CD14-positive monocyte (primary cell): Measurements from ENCODE around the gene PRR5. TPM values are rescaled to one million over a fixed set of nuclear protein-coding genes. Genes with fewer than 3 reads are reported as not detected.

ENCODE experiments used
- DNase-seq, 3 donors: peaks; one replicate each; pipeline ENCODE4 v3.0.0-alpha.2; 2011 to 2022
- H2AFZ ChIP-seq: 2 replicates; pipeline ENCODE4 v1.6.0; 2012; ENCODE audit warnings: mild to moderate bottlenecking, low read depth, low read length, inconsistent platforms; ENCODE audit not compliant: insufficient read depth, poor library complexity, severe bottlenecking
- H3K27ac ChIP-seq, 2 donors: 1 replicate in 1 of 2; 2 replicates in 1 of 2; pipeline ENCODE4 v1.5.1; 2012 to 2013; ENCODE audit warnings: low read length in 2 of 2, control low read depth in 1 of 2, inconsistent platforms in 1 of 2, low read depth in 1 of 2, mild to moderate bottlenecking in 1 of 2
- H3K27me3 ChIP-seq, 2 donors: one replicate each; pipeline versions ENCODE4 v1.6.0 to v1.6.1; 2011 to 2013; ENCODE audit warnings: low read length in 2 of 2; ENCODE audit not compliant: control insufficient read depth in 2 of 2, insufficient read depth in 2 of 2
- H3K36me3 ChIP-seq, 2 donors: replicated peaks in 1 of 2; 1 replicate in 1 of 2; 2 replicates in 1 of 2; pipeline versions ENCODE4 v1.5.1 to v1.6.1; 2012 to 2013; ENCODE audit warnings: low read length in 2 of 2, control low read depth in 1 of 2, inconsistent platforms in 1 of 2, mild to moderate bottlenecking in 1 of 2; ENCODE audit not compliant: insufficient read depth in 2 of 2, control insufficient read depth in 1 of 2
- H3K4me1 ChIP-seq, 2 donors: 1 replicate in 1 of 2; 2 replicates in 1 of 2; pipeline versions ENCODE4 v1.5.1 to v1.6.1; 2012 to 2013; ENCODE audit warnings: low read length in 2 of 2, control low read depth in 1 of 2, inconsistent platforms in 1 of 2, mild to moderate bottlenecking in 1 of 2, moderate library complexity in 1 of 2; ENCODE audit not compliant: insufficient read depth in 2 of 2, control insufficient read depth in 1 of 2
- H3K4me2 ChIP-seq: replicated peaks from 2 replicates; pipeline ENCODE3; 2012; ENCODE audit warnings: low read length, moderate library complexity, mild to moderate bottlenecking; ENCODE audit not compliant: poor library complexity, severe bottlenecking; ENCODE audit errors: extremely low read depth
- H3K4me3 ChIP-seq, 3 experiments: fragments of 200-600 bp in 1 of 3; sonication (generic) in 1 of 3; replicated peaks in 1 of 3; 1 replicate in 2 of 3; 2 replicates in 1 of 3; pipeline ENCODE4 v1.5.1; 2011 to 2013; ENCODE audit warnings: low read length in 3 of 3, mild to moderate bottlenecking in 3 of 3, control low read depth in 2 of 3, low read depth in 2 of 3, inconsistent platforms in 1 of 3, moderate library complexity in 1 of 3
- H3K79me2 ChIP-seq: 2 replicates; pipeline ENCODE4 v1.6.0; 2012; ENCODE audit warnings: mild to moderate bottlenecking, control low read depth, inconsistent platforms, low read length, moderate library complexity; ENCODE audit not compliant: insufficient read depth
- H3K9ac ChIP-seq: 2 replicates; pipeline ENCODE4 v1.6.0; 2017; ENCODE audit warnings: low read length, mild to moderate bottlenecking; ENCODE audit not compliant: insufficient read depth, poor library complexity, severe bottlenecking
- H3K9me3 ChIP-seq, 2 donors: replicated peaks in 1 of 2; 1 replicate in 1 of 2; 2 replicates in 1 of 2; pipeline versions ENCODE4 v1.5.1 to v1.6.1; 2012 to 2013; ENCODE audit warnings: low read length in 2 of 2, control low read depth in 1 of 2; ENCODE audit not compliant: control insufficient read depth in 1 of 2, insufficient read depth in 1 of 2
- H4K20me1 ChIP-seq: 2 replicates; pipeline ENCODE4 v1.6.0; 2012; ENCODE audit warnings: mild to moderate bottlenecking, low read length, control low read depth, moderate library complexity; ENCODE audit not compliant: insufficient read depth
- H3K27ac Mint-ChIP-seq, 7 donors: one replicate each; pipeline ENCODE4 v1.8.0; 2020; ENCODE audit warnings: mild to moderate bottlenecking in 7 of 7, mixed read lengths in 7 of 7, moderate library complexity in 6 of 7, inconsistent platforms in 2 of 7
- H3K27me3 Mint-ChIP-seq, 3 donors: one replicate each; pipeline ENCODE4 v1.8.0; 2021 to 2022; ENCODE audit warnings: low read depth in 3 of 3, mild to moderate bottlenecking in 3 of 3, mixed read lengths in 3 of 3, moderate library complexity in 3 of 3, inconsistent platforms in 1 of 3
- H3K36me3 Mint-ChIP-seq, 2 donors: one replicate each; pipeline ENCODE4 v1.8.0; 2020; ENCODE audit warnings: mixed read lengths in 2 of 2, inconsistent platforms in 1 of 2, mild to moderate bottlenecking in 1 of 2
- H3K4me1 Mint-ChIP-seq: one replicate; pipeline ENCODE4 v1.8.0; 2020; ENCODE audit warnings: mild to moderate bottlenecking, mixed read lengths
- H3K4me3 Mint-ChIP-seq, 2 donors: one replicate each; pipeline ENCODE4 v1.8.0; 2020; ENCODE audit warnings: mild to moderate bottlenecking in 2 of 2, mixed read lengths in 2 of 2, moderate library complexity in 1 of 2
- H3K9me3 Mint-ChIP-seq, 7 donors: one replicate each; pipeline ENCODE4 v1.8.0; 2020 to 2022; ENCODE audit warnings: mixed read lengths in 7 of 7, mild to moderate bottlenecking in 6 of 7, moderate library complexity in 6 of 7, inconsistent platforms in 2 of 7
- CTCF ChIP-seq: fragments of 200-600 bp; IDR thresholded peaks from one replicate; pipeline ENCODE4 v1.8.0; 2022; ENCODE audit warnings: antibody characterized with exemption, mild to moderate bottlenecking
- WGBS: methylation state at CpG from one replicate; pipeline ENCODE4 v1.1.5; 2013; ENCODE audit warnings: missing lambda C conversion rate; ENCODE audit not compliant: insufficient coverage; 5-methylcytosine and 5-hydroxymethylcytosine counted together
- intact Hi-C, 2 donors: fragments of 100-400 bp; cut with micrococcal nuclease; formaldehyde crosslinking; loops; one replicate each; pipeline versions ENCODE4 v1.15.0 to v1.15.1; 2023
- polyA plus RNA-seq, 3 donors: library from polyadenylated mRNA; depleted of rRNA in 1 of 3; unstranded in 2 of 3; stranded (reverse) in 1 of 3; fragments of 300-500 nt in 2 of 3; fragments of >200 nt in 1 of 3; fragmentation: Illumina TruSeq in 2 of 3; gene quantifications; 1 replicate in 2 of 3; 2 replicates in 1 of 3; pipeline ENCODE4 v1.2.3, GENCODE V29; 2012 to 2021

The PRR5 gene
- polyA plus RNA-seq, 3 donors, result 0.66 to 1.5 (median 1.2) TPM

GRCh38 chr22:44748524-44748923 is 46.5 kb downstream of the PRR5 start:
- Histone ChIP-seq H3K79me2 (no peaks in the 10 kb centered on the region), H3K9me3 (peaks cover 5% of the 10 kb centered on the region in 2 donors), H4K20me1 (no peaks in the 10 kb centered on the region), H3K27ac (no peak overlapping the region), H3K36me3 (no peaks in the 10 kb centered on the region), H3K9ac (no peak overlapping the region), H3K27me3 (peaks cover 18 to 31% of the 10 kb centered on the region in 2 donors), H3K4me2 (no peak overlapping the region), H3K4me3 (no peak overlapping the region), H2AFZ (no peak overlapping the region), H3K4me1 (no peaks in the 10 kb centered on the region)
- H3K4me1 Mint-ChIP-seq, result peaks cover 3% of the 10 kb centered on the region
- TF ChIP-seq CTCF, result no peak
- 96% methylated on average over 6 of the region's 7 CpGs for WGBS
- intact Hi-C loops, result no loop called here
- no peak overlapping the region for H3K4me3 Mint-ChIP-seq
- peaks cover 0 to 19% (median 15%) of the 10 kb centered on the region in 7 donors for H3K9me3 Mint-ChIP-seq
- peaks cover 0 to 2% of the 10 kb centered on the region in 2 donors for H3K36me3 Mint-ChIP-seq
- no peak for DNase-seq
- H3K27me3 Mint-ChIP-seq, result peaks cover 31 to 40% (median 33%) of the 10 kb centered on the region in 3 donors
- H3K27ac Mint-ChIP-seq, result no peak overlapping the region

GRCh38 chr22:44750481-44750880 is 48.5 kb downstream of the PRR5 start:
- Histone ChIP-seq H2AFZ (no peak overlapping the region), H3K9me3 (peaks cover 5 to 9% of the 10 kb centered on the region in 2 donors), H3K36me3 (no peaks in the 10 kb centered on the region), H3K27me3 (peaks cover 30 to 51% of the 10 kb centered on the region in 2 donors), H3K9ac (no peak overlapping the region), H3K27ac (no peak overlapping the region), H4K20me1 (no peaks in the 10 kb centered on the region), H3K4me3 (no peak overlapping the region), H3K4me2 (no peak overlapping the region), H3K79me2 (no peaks in the 10 kb centered on the region), H3K4me1 (no peaks in the 10 kb centered on the region)
- no CpG with 5 or more reads among the region's 1 CpG for WGBS
- Mint-ChIP-seq H3K9me3 (peaks cover 0 to 19% (median 15%) of the 10 kb centered on the region in 7 donors), H3K27me3 (peaks cover 47 to 59% (median 49%) of the 10 kb centered on the region in 3 donors), H3K4me1 (peaks cover 3% of the 10 kb centered on the region), H3K4me3 (no peak overlapping the region), H3K36me3 (peaks cover 0 to 2% of the 10 kb centered on the region in 2 donors), H3K27ac (no peak overlapping the region)
- intact Hi-C loops, result no loop called here
- DNase-seq, result no peak
- TF ChIP-seq CTCF, result no peak
